H9 (cell line): Measurements from ENCODE around the gene TCF25. TPM values are rescaled to one million over a fixed set of nuclear protein-coding genes. Genes with fewer than 3 reads are reported as not detected.

Source experiments
- DNase-seq: peaks from one replicate; pipeline ENCODE4 v3.0.0-alpha.2; 2017
- H2AFZ ChIP-seq: one replicate; pipeline ENCODE4 v1.6.1; 2013; ENCODE audit warnings: mild to moderate bottlenecking, low read length, control low read depth, moderate library complexity
- H2AK5ac ChIP-seq: 2 replicates; pipeline ENCODE4 v1.6.1; 2013; ENCODE audit warnings: low read length, control low read depth, mixed read lengths; ENCODE audit not compliant: insufficient read length
- H2BK120ac ChIP-seq: one replicate; pipeline ENCODE4 v1.6.1; 2013; ENCODE audit warnings: low read depth, mild to moderate bottlenecking, low read length, control low read depth, inconsistent platforms; ENCODE audit not compliant: poor library complexity, severe bottlenecking
- H2BK12ac ChIP-seq: 2 replicates; pipeline ENCODE4 v1.6.1; 2013; ENCODE audit warnings: low read length, control low read depth, mixed read lengths, low read depth; ENCODE audit not compliant: insufficient read length
- H2BK15ac ChIP-seq: 2 replicates; pipeline ENCODE4 v1.6.1; 2013; ENCODE audit warnings: low read depth, low read length, control low read depth
- H2BK20ac ChIP-seq: one replicate; pipeline ENCODE4 v1.6.1; 2013; ENCODE audit warnings: low read depth, mild to moderate bottlenecking, low read length, control low read depth, inconsistent platforms; ENCODE audit not compliant: poor library complexity, severe bottlenecking
- H2BK5ac ChIP-seq: 2 replicates; pipeline ENCODE4 v1.6.1; 2013; ENCODE audit warnings: low read length, control low read depth, mixed read lengths; ENCODE audit not compliant: insufficient read length
- H3K14ac ChIP-seq: 2 replicates; pipeline ENCODE4 v1.6.1; 2013; ENCODE audit warnings: low read length, control low read depth; ENCODE audit not compliant: insufficient read depth
- H3K18ac ChIP-seq: 2 replicates; pipeline ENCODE4 v1.6.1; 2013; ENCODE audit warnings: low read depth, mild to moderate bottlenecking, mixed read lengths, low read length, control low read depth; ENCODE audit not compliant: insufficient read length
- H3K23ac ChIP-seq: 2 replicates; pipeline ENCODE4 v1.6.1; 2013; ENCODE audit warnings: low read length, control low read depth, mixed read lengths, low read depth; ENCODE audit not compliant: insufficient read length
- H3K23me2 ChIP-seq: 2 replicates; pipeline ENCODE4 v1.6.1; 2013; ENCODE audit warnings: low read depth, mild to moderate bottlenecking, mixed read lengths, low read length, control low read depth; ENCODE audit not compliant: insufficient read length, poor library complexity, severe bottlenecking
- H3K27ac ChIP-seq: 2 replicates; pipeline ENCODE4 v1.5.1; 2013; ENCODE audit warnings: low read length, control low read depth, mixed read lengths, low read depth; ENCODE audit not compliant: insufficient read length
- H3K27me3 ChIP-seq: 2 replicates; pipeline ENCODE4 v1.6.1; 2013; ENCODE audit warnings: low read length, control low read depth, inconsistent platforms; ENCODE audit not compliant: insufficient read depth
- H3K4ac ChIP-seq: 2 replicates; pipeline ENCODE4 v1.6.1; 2013; ENCODE audit warnings: low read depth, mild to moderate bottlenecking, control low read depth, inconsistent platforms, low read length, moderate library complexity
- H3K4me1 ChIP-seq: 2 replicates; pipeline ENCODE4 v1.6.1; 2013; ENCODE audit warnings: low read length, control low read depth, inconsistent platforms; ENCODE audit not compliant: insufficient read depth
- H3K4me2 ChIP-seq: 2 replicates; pipeline ENCODE4 v1.6.1; 2013; ENCODE audit warnings: low read length, control low read depth, mixed read lengths; ENCODE audit not compliant: insufficient read length, insufficient read depth
- H3K56ac ChIP-seq: 2 replicates; pipeline ENCODE4 v1.6.1; 2013; ENCODE audit warnings: low read depth, mild to moderate bottlenecking, mixed read lengths, low read length, control low read depth; ENCODE audit not compliant: insufficient read length
- H3K79me1 ChIP-seq: 2 replicates; pipeline ENCODE4 v1.6.1; 2013; ENCODE audit warnings: low read depth, mild to moderate bottlenecking, moderate library complexity, low read length, control low read depth, inconsistent platforms; ENCODE audit not compliant: insufficient read depth, poor library complexity, severe bottlenecking
- H3K79me2 ChIP-seq: 2 replicates; pipeline ENCODE4 v1.6.1; 2013; ENCODE audit warnings: low read length, control low read depth, inconsistent platforms; ENCODE audit not compliant: insufficient read depth
- H3K9ac ChIP-seq: 2 replicates; pipeline ENCODE4 v1.6.1; 2013; ENCODE audit warnings: low read length, control low read depth, mixed read lengths; ENCODE audit not compliant: insufficient read length; ENCODE audit errors: extremely low read depth
- H3K9me3 ChIP-seq: one replicate; pipeline ENCODE4 v1.6.1; 2013; ENCODE audit warnings: low read depth, low read length, inconsistent platforms; ENCODE audit not compliant: control insufficient read depth
- H3T11ph ChIP-seq: one replicate; pipeline ENCODE4 v1.6.1; 2013; ENCODE audit warnings: mild to moderate bottlenecking, low read length, control low read depth, inconsistent platforms
- H4K20me1 ChIP-seq: one replicate; pipeline ENCODE4 v1.6.1; 2013; ENCODE audit not compliant: control insufficient read depth, insufficient read length, insufficient read depth
- H4K5ac ChIP-seq: 2 replicates; pipeline ENCODE4 v1.6.1; 2013; ENCODE audit warnings: low read depth, mild to moderate bottlenecking, mixed read lengths, low read length, control low read depth; ENCODE audit not compliant: insufficient read length
- H4K8ac ChIP-seq: replicated peaks from 2 replicates; pipeline ENCODE4 v1.6.1; 2013; ENCODE audit warnings: low read length, control low read depth, mixed read lengths, low read depth; ENCODE audit not compliant: insufficient read length
- H4K91ac ChIP-seq: 2 replicates; pipeline ENCODE4 v1.6.1; 2013; ENCODE audit warnings: low read depth, mild to moderate bottlenecking, moderate library complexity, mixed read lengths, low read length, control low read depth; ENCODE audit not compliant: insufficient read length
- H3K27ac Mint-ChIP-seq, 3 experiments: 2 replicates in 2 of 3; 3 replicates in 1 of 3; pipeline ENCODE4 v1.8.0; 2020 to 2021; ENCODE audit warnings: mixed read lengths in 3 of 3, mild to moderate bottlenecking in 1 of 3, moderate library complexity in 1 of 3
- H3K27me3 Mint-ChIP-seq: 2 replicates; pipeline ENCODE4 v1.8.0; 2021; ENCODE audit warnings: low read depth, mild to moderate bottlenecking, moderate library complexity, mixed read lengths
- H3K36me3 Mint-ChIP-seq, 3 experiments: 2 replicates in 2 of 3; 3 replicates in 1 of 3; pipeline ENCODE4 v1.8.0; 2020 to 2021; ENCODE audit warnings: low read depth in 3 of 3, mixed read lengths in 3 of 3; ENCODE audit not compliant: insufficient read depth in 1 of 3
- H3K4me1 Mint-ChIP-seq, 2 experiments: 2 replicates each; pipeline ENCODE4 v1.8.0; 2020; ENCODE audit warnings: mixed read lengths in 2 of 2
- H3K4me3 Mint-ChIP-seq, 2 experiments: 2 replicates in 1 of 2; 3 replicates in 1 of 2; pipeline ENCODE4 v1.8.0; 2020 to 2021; ENCODE audit warnings: mild to moderate bottlenecking in 2 of 2, mixed read lengths in 2 of 2, moderate library complexity in 1 of 2
- H3K9me3 Mint-ChIP-seq, 2 experiments: 2 replicates in 1 of 2; 3 replicates in 1 of 2; pipeline ENCODE4 v1.8.0; 2020; ENCODE audit warnings: mild to moderate bottlenecking in 2 of 2, mixed read lengths in 2 of 2, moderate library complexity in 1 of 2
- WGBS: extraction: QIAGEN DNeasy Blood & Tissue Kit; methylation state at CpG from one replicate; pipeline ENCODE4 v1.1.7; 2013; ENCODE audit warnings: missing lambda C conversion rate, low lambda C conversion rate, mixed read lengths; ENCODE audit not compliant: insufficient read length; ENCODE audit errors: extremely low coverage; 5-methylcytosine and 5-hydroxymethylcytosine counted together
- total RNA-seq: library from RNA; stranded (reverse); gene quantifications from 2 replicates; pipeline ENCODE4 v1.2.1, GENCODE V29; 2021
- TF ChIP-seq, protein P1 (sequence below): fragments of 200-600 bp; sonication (generic); conservative IDR thresholded peaks from 3 replicates; pipeline ENCODE4 v1.8.0; 2021; ENCODE audit warnings: antibody characterized with exemption, mild to moderate bottlenecking

The TCF25 gene
- total RNA-seq, 1 experiment from 2014 or later, result 109 TPM

GRCh38 chr16:89955001-89955685, 81.8 kb downstream of the TCF25 start:
- no peak overlapping the region for H3K14ac ChIP-seq
- H2BK15ac ChIP-seq, result no peak overlapping the region
- DNase-seq, result no peak
- no peak overlapping the region for H2BK20ac ChIP-seq
- Mint-ChIP-seq H3K27me3 (no peaks in the 10 kb centered on the region), H3K4me1 (peaks cover 10 to 11% of the 10 kb centered on the region in 2 experiments), H3K27ac (peak overlapping the region in 2 of 3 experiments; percentile 60 to 69; a peak in 3 of 7 replicates), H3K36me3 (peaks cover 10 to 44% (median 31%) of the 10 kb centered on the region in 3 experiments), H3K4me3 (no peak overlapping the region), H3K9me3 (no peaks in the 10 kb centered on the region; a peak in 2 of 5 replicates)
- no peak overlapping the region for H3K4ac ChIP-seq
- no peak overlapping the region for H3K27ac ChIP-seq
- no peak overlapping the region for H3K4me2 ChIP-seq
- H2BK12ac ChIP-seq, result no peak overlapping the region
- H3K9me3 ChIP-seq, result no peaks in the 10 kb centered on the region
- H4K8ac ChIP-seq, result no peak overlapping the region
- H4K5ac ChIP-seq, result no peak overlapping the region
- no peak overlapping the region for H2BK120ac ChIP-seq
- no peak overlapping the region for H3K56ac ChIP-seq
- H2BK5ac ChIP-seq, result no peak overlapping the region
- no peak overlapping the region for H3K18ac ChIP-seq
- H3K79me2 ChIP-seq, result no peaks in the 10 kb centered on the region
- H3K4me1 ChIP-seq, result no peaks in the 10 kb centered on the region
- H3K79me1 ChIP-seq, result no peaks in the 10 kb centered on the region
- no peak overlapping the region for H3K9ac ChIP-seq
- H3K23me2 ChIP-seq, result no peaks in the 10 kb centered on the region
- no CpG with 5 or more reads among the region's 15 CpGs for WGBS
- H4K91ac ChIP-seq, result no peak overlapping the region
- H2AK5ac ChIP-seq, result no peak overlapping the region
- no peak overlapping the region for H2AFZ ChIP-seq
- H3K23ac ChIP-seq, result no peak overlapping the region
- H3K27me3 ChIP-seq, result no peaks in the 10 kb centered on the region
- no peaks in the 10 kb centered on the region for H4K20me1 ChIP-seq
- TF ChIP-seq, protein P1, sequence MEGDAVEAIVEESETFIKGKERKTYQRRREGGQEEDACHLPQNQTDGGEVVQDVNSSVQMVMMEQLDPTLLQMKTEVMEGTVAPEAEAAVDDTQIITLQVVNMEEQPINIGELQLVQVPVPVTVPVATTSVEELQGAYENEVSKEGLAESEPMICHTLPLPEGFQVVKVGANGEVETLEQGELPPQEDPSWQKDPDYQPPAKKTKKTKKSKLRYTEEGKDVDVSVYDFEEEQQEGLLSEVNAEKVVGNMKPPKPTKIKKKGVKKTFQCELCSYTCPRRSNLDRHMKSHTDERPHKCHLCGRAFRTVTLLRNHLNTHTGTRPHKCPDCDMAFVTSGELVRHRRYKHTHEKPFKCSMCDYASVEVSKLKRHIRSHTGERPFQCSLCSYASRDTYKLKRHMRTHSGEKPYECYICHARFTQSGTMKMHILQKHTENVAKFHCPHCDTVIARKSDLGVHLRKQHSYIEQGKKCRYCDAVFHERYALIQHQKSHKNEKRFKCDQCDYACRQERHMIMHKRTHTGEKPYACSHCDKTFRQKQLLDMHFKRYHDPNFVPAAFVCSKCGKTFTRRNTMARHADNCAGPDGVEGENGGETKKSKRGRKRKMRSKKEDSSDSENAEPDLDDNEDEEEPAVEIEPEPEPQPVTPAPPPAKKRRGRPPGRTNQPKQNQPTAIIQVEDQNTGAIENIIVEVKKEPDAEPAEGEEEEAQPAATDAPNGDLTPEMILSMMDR, result no peak
- no peak overlapping the region for H3T11ph ChIP-seq
